K562 (cell line): ENCODE results near the gene TSPAN14. TPM values are rescaled to one million over a fixed set of nuclear protein-coding genes. Genes with fewer than 3 reads are reported as not detected.

Experiments
- ATAC-seq: fragments of 200-7000 bp; cut with Tn5 transposase; 3 replicates; pipeline ENCODE4 v1.9.1; 2020; ENCODE audit warnings: moderate library complexity
- BruUV-seq: library from RNA; stranded (reverse); fragments of 400-500 nt; replicated peaks from 2 replicates; lab custom pipeline; 2021; lab: Mats Ljungman, UMichigan
- CTCF ChIA-PET: fragments of 300-600 bp; formaldehyde crosslinking; extraction: SDS; loops from one replicate; lab custom pipeline; 2021; ENCODE audit warnings: low intra/inter-chr PET ratio; lab: Yijun Ruan, JAX
- POLR2A ChIA-PET: fragments of 300-600, 350-650 bp; sonication (Branson Sonifier 250); formaldehyde crosslinking; extraction: SDS; loops from one replicate; lab custom pipeline; 2021; ENCODE audit warnings: antibody characterized with exemption, inconsistent platforms; lab: Yijun Ruan, JAX
- DNase-seq, 4 experiments: peaks; one replicate each; pipeline versions ENCODE4 v3.0.0 to v3.0.0-alpha.2; 2011 to 2018; ENCODE audit warnings: low spot score in 3 of 4, mixed read lengths in 3 of 4; ENCODE audit errors: extremely low read depth in 1 of 4
- FAIRE-seq: peaks from 2 replicates; lab custom pipeline; 2011; peaks lifted over from hg19 to GRCh38; lab: Jason Lieb, UNC
- H2AFZ ChIP-seq: 2 replicates; pipeline ENCODE4 v1.6.0; 2011; ENCODE audit warnings: low read depth, low read length, control low read depth, inconsistent platforms
- H3K27ac ChIP-seq: fragments of 200-600 bp; 3 replicates; pipeline ENCODE4 v1.8.0; 2011; ENCODE audit warnings: low read depth, mild to moderate bottlenecking, control low read depth, inconsistent platforms, low read length, moderate library complexity, mixed read lengths; ENCODE audit errors: extremely low read depth
- H3K27me3 ChIP-seq, 2 experiments: fragments of 300-600 bp in 1 of 2; 2 replicates in 1 of 2; 3 replicates in 1 of 2; pipeline versions ENCODE4 v1.6.0 to v1.8.0; 2011; ENCODE audit warnings: inconsistent platforms in 2 of 2, low read length in 2 of 2, mild to moderate bottlenecking in 1 of 2, mixed read lengths in 1 of 2, moderate library complexity in 1 of 2; ENCODE audit not compliant: control insufficient read depth in 2 of 2, insufficient read depth in 2 of 2
- H3K36me3 ChIP-seq: fragments of 300-600 bp; 3 replicates; pipeline ENCODE4 v1.8.0; 2011; ENCODE audit warnings: mild to moderate bottlenecking, low read length, inconsistent platforms; ENCODE audit not compliant: control insufficient read depth, insufficient read depth
- H3K4me1 ChIP-seq, 2 experiments: fragments of 200-600 bp in 1 of 2; replicated peaks in 1 of 2; 2 replicates in 1 of 2; 3 replicates in 1 of 2; pipeline versions ENCODE4 v1.5.1 to v1.8.0; 2011; ENCODE audit warnings: inconsistent platforms in 2 of 2, low read length in 2 of 2, mild to moderate bottlenecking in 1 of 2, mixed read lengths in 1 of 2, moderate library complexity in 1 of 2; ENCODE audit not compliant: control insufficient read depth in 2 of 2, insufficient read depth in 2 of 2
- H3K4me2 ChIP-seq: 2 replicates; pipeline ENCODE4 v1.6.1; 2011; ENCODE audit warnings: low read length, control low read depth, inconsistent platforms, mixed read lengths; ENCODE audit not compliant: insufficient read depth
- H3K4me3 ChIP-seq: fragments of 200-600 bp; sonication (generic), shearing (Covaris generic); 2 replicates; pipeline ENCODE4 v1.5.1; 2016; ENCODE audit warnings: control low read depth, inconsistent platforms
- H3K79me2 ChIP-seq: fragments of 200-600 bp; 3 replicates; pipeline ENCODE4 v1.8.0; 2011; ENCODE audit warnings: low read length, inconsistent platforms; ENCODE audit not compliant: control insufficient read depth, insufficient read depth
- H3K9ac ChIP-seq, 2 experiments: 2 replicates each; pipeline versions ENCODE4 v1.6.0 to v1.6.1; 2011; ENCODE audit warnings: low read depth in 2 of 2, low read length in 2 of 2, control low read depth in 1 of 2, inconsistent platforms in 1 of 2, mild to moderate bottlenecking in 1 of 2, mixed read lengths in 1 of 2; ENCODE audit not compliant: insufficient read depth in 1 of 2
- H3K9me1 ChIP-seq: one replicate; pipeline ENCODE4 v1.6.0; 2011; ENCODE audit warnings: inconsistent platforms, mild to moderate bottlenecking, low read length, moderate library complexity; ENCODE audit not compliant: control insufficient read depth, insufficient read depth
- H3K9me3 ChIP-seq: replicated peaks from 2 replicates; pipeline ENCODE4 v1.5.1; 2011; ENCODE audit warnings: low read depth, low read length, inconsistent platforms; ENCODE audit not compliant: control insufficient read depth, insufficient read depth
- H4K20me1 ChIP-seq: replicated peaks from 2 replicates; pipeline ENCODE4 v1.6.1; 2011; ENCODE audit warnings: low read length, inconsistent platforms, mixed read lengths; ENCODE audit not compliant: control insufficient read depth, insufficient read depth
- CSDE1 ChIP-seq, 2 experiments: fragments of 450-650 bp; IDR thresholded peaks; 2 replicates each; pipeline ENCODE4 v1.6.1; 2016; ENCODE audit warnings: mild to moderate bottlenecking in 1 of 2
- ETS2 ChIP-seq: IDR thresholded peaks from 2 replicates; pipeline ENCODE4 v1.6.1; 2016; ENCODE audit warnings: borderline replicate concordance, missing genetic modification characterization, mild to moderate bottlenecking, moderate library complexity, missing compliant biosample characterization; ENCODE audit not compliant: poor library complexity, severe bottlenecking
- HDAC3 ChIP-seq: fragments of 450-650 bp; IDR thresholded peaks from 2 replicates; pipeline ENCODE4 v1.6.1; 2018; ENCODE audit warnings: borderline replicate concordance, mild to moderate bottlenecking, moderate library complexity; ENCODE audit not compliant: partially characterized antibody
- HMG20A ChIP-seq: fragments of 450-650 bp; formaldehyde crosslinking; conservative IDR thresholded peaks from 2 replicates; pipeline ENCODE4 v1.4.0; 2020; ENCODE audit warnings: mild to moderate bottlenecking, mixed read lengths
- KLF6 ChIP-seq: fragments of 250-450 bp; sonication (Bioruptor Pico); IDR thresholded peaks from 2 replicates; pipeline ENCODE4 v1.4.0; 2020; ENCODE audit warnings: mild to moderate bottlenecking, moderate library complexity, borderline replicate concordance
- MTA1 ChIP-seq: fragments of 450-650 bp; IDR thresholded peaks from 2 replicates; pipeline ENCODE4 v1.6.1; 2017; ENCODE audit warnings: borderline replicate concordance
- POU5F1 ChIP-seq: fragments of 150-350 bp; IDR thresholded peaks from 2 replicates; pipeline ENCODE4 v1.6.1; 2014; ENCODE audit warnings: borderline replicate concordance, low read length, low read depth, mild to moderate bottlenecking; ENCODE audit not compliant: partially characterized antibody
- RUNX1 ChIP-seq: sonication (generic); IDR thresholded peaks from 2 replicates; pipeline ENCODE4 v1.6.1; 2016; ENCODE audit warnings: antibody characterized with exemption, low read depth
- SMARCA4 ChIP-seq: fragments of 450-650 bp; IDR thresholded peaks from 2 replicates; pipeline ENCODE4 v1.6.1; 2016
- ZNF444 ChIP-seq: fragments of 250-450 bp; sonication (Bioruptor Pico); IDR thresholded peaks from 2 replicates; pipeline ENCODE4 v1.4.0; 2020; ENCODE audit warnings: mild to moderate bottlenecking, moderate library complexity
- in situ Hi-C: fragments of 300-500 bp; cut with MboI; formaldehyde crosslinking; loops from 4 replicates; pipeline ENCODE4 v1.15.0; 2018; ENCODE audit warnings: inconsistent platforms, mixed read lengths
- intact Hi-C: fragments of 100-400 bp; cut with micrococcal nuclease; formaldehyde crosslinking; loops from 2 replicates; pipeline ENCODE4 v1.14.2; 2022
- polyA plus RNA-seq, 8 experiments: library from polyadenylated mRNA; depleted of rRNA in 4 of 8; stranded (reverse) in 5 of 8; unstranded in 3 of 8; fragments of >200 nt; fragmentation: Nextera tagmentation in 2 of 8; fragmentation: Illumina TruSeq in 1 of 8; extraction: Ambion mirVana in 2 of 8; extraction: Trizol in 1 of 8; gene quantifications; 2 replicates each; pipeline versions ENCODE4 v1.2.1 to v1.2.3, GENCODE V29; 2011 to 2014; ENCODE audit warnings: inconsistent platforms in 1 of 8, missing spikeins in 1 of 8
- total RNA-seq, 7 experiments: library from RNA; depleted of rRNA in 6 of 7; stranded (reverse); fragments of >200 nt in 6 of 7; fragmentation: Illumina TruSeq in 2 of 7; extraction: Trizol in 2 of 7; gene quantifications; 2 replicates each; pipeline versions ENCODE4 v1.2.1 to v1.2.3, GENCODE V29; 2011 to 2021; ENCODE audit warnings: low replicate concordance in 1 of 7
- TF ChIP-seq, protein P1 (sequence below): fragments of 450-650 bp; IDR thresholded peaks from 2 replicates; pipeline ENCODE4 v1.6.1; 2017; ENCODE audit warnings: mild to moderate bottlenecking, moderate library complexity
- TF ChIP-seq, protein P2 (sequence below): fragments of 250-450 bp; sonication (Bioruptor Pico); IDR thresholded peaks from 2 replicates; pipeline ENCODE4 v1.4.0; 2020; ENCODE audit warnings: mild to moderate bottlenecking
- TF ChIP-seq, protein P3 (sequence below): fragments of 450-650 bp; formaldehyde crosslinking; IDR thresholded peaks from 2 replicates; pipeline ENCODE4 v1.4.0; 2022; ENCODE audit warnings: missing genetic modification characterization
- TF ChIP-seq, protein P4 (sequence below): fragments of 250-450 bp; sonication (Bioruptor Pico); IDR thresholded peaks from 2 replicates; pipeline ENCODE4 v1.8.0; 2022; ENCODE audit warnings: inconsistent platforms
- TF ChIP-seq, protein P5 (sequence below): fragments of 250-450 bp; sonication (Bioruptor Pico); IDR thresholded peaks from 2 replicates; pipeline ENCODE4 v1.8.0; 2021; ENCODE audit warnings: moderate library complexity, mild to moderate bottlenecking, inconsistent platforms

The TSPAN14 gene
- total and polyA plus RNA-seq, 9 of the 15 experiments (the other 6 are each of a cell fraction or from before 2014, with no cell fraction given): 5.8 to 92.9 (median 23.3) TPM

DNA sequence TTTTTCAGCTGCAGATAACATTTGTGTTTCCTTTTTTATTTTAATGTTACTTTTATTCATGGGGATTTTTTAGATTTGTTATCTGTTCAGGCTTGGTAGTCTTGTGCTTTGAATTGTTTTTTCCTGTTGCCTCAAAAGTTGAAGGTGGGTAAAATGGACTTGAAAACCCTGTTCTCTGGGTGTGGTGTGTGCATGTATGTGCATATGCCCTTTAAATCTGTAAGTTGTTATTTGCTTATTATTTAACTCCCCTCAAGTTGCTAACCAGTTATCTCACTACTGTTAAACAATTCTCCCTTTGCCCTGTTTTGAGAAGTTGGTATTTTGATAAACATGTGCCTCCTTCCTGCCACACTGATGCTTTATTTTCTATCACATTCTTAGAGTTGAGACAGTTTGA is 30.6 kb downstream of the TSPAN14 start:
- 0 out of 2 replicates have a peak, but pooled peaks cover 5% of the 10 kb centered on the region for H4K20me1 ChIP-seq
- peaks cover 43 to 47% of the 10 kb centered on the region in 2 experiments for H3K4me1 ChIP-seq
- peaks cover 83% of the 10 kb centered on the region for H3K79me2 ChIP-seq
- H3K27me3 ChIP-seq: no peaks in the 10 kb centered on the region
- no peak overlapping the region; the same call in 1 of the 2 replicates for H3K4me2 ChIP-seq
- no peaks in the 10 kb centered on the region for H3K9me3 ChIP-seq
- ChIA-PET CTCF (interaction anchor here (0.6 kb wide), 1 partner anchor 58 kb away, joined by 3 read pairs; no protein-coding TSS in a partner anchor), POLR2A (interaction anchor here (0.5 to 1.4 kb wide), 3 partner anchors 18 to 35 kb away, joined by 3 to 4 read pairs (median 4); no protein-coding TSS in a partner anchor)
- no TSS peak for BruUV-seq
- in situ Hi-C loops (no loop called here), intact Hi-C loops (no loop called here)
- ATAC-seq (no peak), DNase-seq (no peak), FAIRE-seq (no peak)
- no peak overlapping the region for H3K27ac ChIP-seq
- H2AFZ ChIP-seq: no peak overlapping the region
- H3K4me3 ChIP-seq: no peak overlapping the region
- H3K9me1 ChIP-seq: peaks cover 9% of the 10 kb centered on the region
- no peak overlapping the region for H3K9ac ChIP-seq
- H3K36me3 ChIP-seq: peaks cover 31% of the 10 kb centered on the region; the same call in 2 of the 3 replicates
- TF ChIP-seq HDAC3: no peak
- no peak for TF ChIP-seq ETS2 (tag)
- TF ChIP-seq, protein P1, sequence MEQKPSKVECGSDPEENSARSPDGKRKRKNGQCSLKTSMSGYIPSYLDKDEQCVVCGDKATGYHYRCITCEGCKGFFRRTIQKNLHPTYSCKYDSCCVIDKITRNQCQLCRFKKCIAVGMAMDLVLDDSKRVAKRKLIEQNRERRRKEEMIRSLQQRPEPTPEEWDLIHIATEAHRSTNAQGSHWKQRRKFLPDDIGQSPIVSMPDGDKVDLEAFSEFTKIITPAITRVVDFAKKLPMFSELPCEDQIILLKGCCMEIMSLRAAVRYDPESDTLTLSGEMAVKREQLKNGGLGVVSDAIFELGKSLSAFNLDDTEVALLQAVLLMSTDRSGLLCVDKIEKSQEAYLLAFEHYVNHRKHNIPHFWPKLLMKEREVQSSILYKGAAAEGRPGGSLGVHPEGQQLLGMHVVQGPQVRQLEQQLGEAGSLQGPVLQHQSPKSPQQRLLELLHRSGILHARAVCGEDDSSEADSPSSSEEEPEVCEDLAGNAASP: no peak
- TF ChIP-seq ZNF444 (CRISPR knock-in tag): no peak
- no peak for TF ChIP-seq HMG20A (CRISPR knock-in tag)
- no peak for TF ChIP-seq POU5F1
- TF ChIP-seq, protein P2, sequence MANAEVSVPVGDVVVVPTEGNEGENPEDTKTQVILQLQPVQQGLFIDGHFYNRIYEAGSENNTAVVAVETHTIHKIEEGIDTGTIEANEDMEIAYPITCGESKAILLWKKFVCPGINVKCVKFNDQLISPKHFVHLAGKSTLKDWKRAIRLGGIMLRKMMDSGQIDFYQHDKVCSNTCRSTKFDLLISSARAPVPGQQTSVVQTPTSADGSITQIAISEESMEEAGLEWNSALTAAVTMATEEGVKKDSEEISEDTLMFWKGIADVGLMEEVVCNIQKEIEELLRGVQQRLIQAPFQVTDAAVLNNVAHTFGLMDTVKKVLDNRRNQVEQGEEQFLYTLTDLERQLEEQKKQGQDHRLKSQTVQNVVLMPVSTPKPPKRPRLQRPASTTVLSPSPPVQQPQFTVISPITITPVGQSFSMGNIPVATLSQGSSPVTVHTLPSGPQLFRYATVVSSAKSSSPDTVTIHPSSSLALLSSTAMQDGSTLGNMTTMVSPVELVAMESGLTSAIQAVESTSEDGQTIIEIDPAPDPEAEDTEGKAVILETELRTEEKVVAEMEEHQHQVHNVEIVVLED: no peak
- TF ChIP-seq RUNX1: no peak
- TF ChIP-seq SMARCA4: no peak
- TF ChIP-seq, protein P3, sequence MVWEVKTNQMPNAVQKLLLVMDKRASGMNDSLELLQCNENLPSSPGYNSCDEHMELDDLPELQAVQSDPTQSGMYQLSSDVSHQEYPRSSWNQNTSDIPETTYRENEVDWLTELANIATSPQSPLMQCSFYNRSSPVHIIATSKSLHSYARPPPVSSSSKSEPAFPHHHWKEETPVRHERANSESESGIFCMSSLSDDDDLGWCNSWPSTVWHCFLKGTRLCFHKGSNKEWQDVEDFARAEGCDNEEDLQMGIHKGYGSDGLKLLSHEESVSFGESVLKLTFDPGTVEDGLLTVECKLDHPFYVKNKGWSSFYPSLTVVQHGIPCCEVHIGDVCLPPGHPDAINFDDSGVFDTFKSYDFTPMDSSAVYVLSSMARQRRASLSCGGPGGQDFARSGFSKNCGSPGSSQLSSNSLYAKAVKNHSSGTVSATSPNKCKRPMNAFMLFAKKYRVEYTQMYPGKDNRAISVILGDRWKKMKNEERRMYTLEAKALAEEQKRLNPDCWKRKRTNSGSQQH: no peak
- TF ChIP-seq MTA1: no peak
- TF ChIP-seq CSDE1 (IDR thresholded peaks at IDR 0.05): no peak
- no peak for TF ChIP-seq KLF6
- TF ChIP-seq, protein P4, sequence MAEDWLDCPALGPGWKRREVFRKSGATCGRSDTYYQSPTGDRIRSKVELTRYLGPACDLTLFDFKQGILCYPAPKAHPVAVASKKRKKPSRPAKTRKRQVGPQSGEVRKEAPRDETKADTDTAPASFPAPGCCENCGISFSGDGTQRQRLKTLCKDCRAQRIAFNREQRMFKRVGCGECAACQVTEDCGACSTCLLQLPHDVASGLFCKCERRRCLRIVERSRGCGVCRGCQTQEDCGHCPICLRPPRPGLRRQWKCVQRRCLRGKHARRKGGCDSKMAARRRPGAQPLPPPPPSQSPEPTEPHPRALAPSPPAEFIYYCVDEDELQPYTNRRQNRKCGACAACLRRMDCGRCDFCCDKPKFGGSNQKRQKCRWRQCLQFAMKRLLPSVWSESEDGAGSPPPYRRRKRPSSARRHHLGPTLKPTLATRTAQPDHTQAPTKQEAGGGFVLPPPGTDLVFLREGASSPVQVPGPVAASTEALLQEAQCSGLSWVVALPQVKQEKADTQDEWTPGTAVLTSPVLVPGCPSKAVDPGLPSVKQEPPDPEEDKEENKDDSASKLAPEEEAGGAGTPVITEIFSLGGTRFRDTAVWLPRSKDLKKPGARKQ (CRISPR knock-in tag): no peak
- TF ChIP-seq, protein P5, sequence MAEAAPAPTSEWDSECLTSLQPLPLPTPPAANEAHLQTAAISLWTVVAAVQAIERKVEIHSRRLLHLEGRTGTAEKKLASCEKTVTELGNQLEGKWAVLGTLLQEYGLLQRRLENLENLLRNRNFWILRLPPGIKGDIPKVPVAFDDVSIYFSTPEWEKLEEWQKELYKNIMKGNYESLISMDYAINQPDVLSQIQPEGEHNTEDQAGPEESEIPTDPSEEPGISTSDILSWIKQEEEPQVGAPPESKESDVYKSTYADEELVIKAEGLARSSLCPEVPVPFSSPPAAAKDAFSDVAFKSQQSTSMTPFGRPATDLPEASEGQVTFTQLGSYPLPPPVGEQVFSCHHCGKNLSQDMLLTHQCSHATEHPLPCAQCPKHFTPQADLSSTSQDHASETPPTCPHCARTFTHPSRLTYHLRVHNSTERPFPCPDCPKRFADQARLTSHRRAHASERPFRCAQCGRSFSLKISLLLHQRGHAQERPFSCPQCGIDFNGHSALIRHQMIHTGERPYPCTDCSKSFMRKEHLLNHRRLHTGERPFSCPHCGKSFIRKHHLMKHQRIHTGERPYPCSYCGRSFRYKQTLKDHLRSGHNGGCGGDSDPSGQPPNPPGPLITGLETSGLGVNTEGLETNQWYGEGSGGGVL: no peak
